Measurements from ENCODE around the gene DTX3L.

DTX3L gene

DNA sequence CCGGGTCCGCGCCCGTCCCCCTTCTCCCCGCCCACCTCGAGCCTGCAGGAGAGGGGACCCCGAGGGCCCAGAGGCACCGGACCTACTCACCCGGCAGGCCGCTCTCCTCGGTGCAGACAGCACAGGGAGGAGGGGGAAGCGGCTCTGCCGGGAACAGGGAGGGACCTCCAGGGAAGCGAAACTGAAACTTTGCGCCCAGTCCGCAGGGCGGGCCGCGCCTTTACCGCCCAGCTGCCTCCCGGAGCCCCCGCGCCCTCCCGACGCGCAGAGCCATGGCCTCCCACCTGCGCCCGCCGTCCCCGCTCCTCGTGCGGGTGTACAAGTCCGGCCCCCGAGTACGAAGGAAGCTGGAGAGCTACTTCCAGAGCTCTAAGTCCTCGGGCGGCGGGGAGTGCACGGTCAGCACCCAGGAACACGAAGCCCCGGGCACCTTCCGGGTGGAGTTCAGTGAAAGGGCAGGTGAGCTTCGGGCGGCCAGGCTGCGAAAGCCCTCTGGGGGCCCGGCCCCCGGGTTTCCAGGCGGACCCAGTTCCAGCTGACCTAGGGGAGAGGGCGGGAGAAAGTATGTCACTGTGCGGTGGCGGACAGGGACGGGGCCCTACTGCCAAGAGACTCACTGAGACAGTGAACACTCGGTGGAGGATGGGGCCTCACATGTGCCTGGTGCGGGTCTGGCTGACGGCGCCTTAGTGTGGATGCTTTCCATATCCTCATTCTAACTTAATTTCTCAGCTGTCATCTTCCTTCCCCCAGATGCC lies at the start of gene DTX3L, which contains the start of gene PARP9:
TSS of gene DTX3L (plus strand) at position 184 of the 758 bp plus-strand sequence. CDS start at position 273, 89 bp downstream.
TSS of gene PARP9 (minus strand) at position 146 of the 758 bp plus-strand sequence. CDS start 4,680 bp downstream, outside the sequence.
- DNase-seq = peak; percentile 45

DNA sequence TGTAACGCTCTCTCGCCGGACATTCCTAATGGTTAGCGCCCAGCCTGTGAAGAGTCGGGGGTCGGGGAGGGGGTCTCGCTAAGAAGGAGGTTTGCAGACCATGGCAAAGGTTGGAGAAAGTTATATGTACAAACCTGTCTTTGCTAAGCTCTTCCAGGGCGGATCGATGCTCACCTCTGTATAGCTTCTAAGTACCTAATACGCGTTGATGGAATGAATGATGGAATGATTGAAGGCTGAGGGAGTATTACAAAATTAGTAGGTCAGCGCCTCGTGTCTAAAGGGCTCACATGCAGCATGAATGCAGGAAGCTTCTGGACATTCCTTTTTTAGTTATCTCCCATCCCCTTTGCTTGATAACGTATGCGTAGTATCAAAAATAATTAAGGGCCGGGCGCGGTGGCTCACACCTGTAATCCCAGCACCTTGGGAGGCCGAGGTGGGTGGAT lies 49.1 kb upstream of the DTX3L start:
- DNase-seq = no peak

DNA sequence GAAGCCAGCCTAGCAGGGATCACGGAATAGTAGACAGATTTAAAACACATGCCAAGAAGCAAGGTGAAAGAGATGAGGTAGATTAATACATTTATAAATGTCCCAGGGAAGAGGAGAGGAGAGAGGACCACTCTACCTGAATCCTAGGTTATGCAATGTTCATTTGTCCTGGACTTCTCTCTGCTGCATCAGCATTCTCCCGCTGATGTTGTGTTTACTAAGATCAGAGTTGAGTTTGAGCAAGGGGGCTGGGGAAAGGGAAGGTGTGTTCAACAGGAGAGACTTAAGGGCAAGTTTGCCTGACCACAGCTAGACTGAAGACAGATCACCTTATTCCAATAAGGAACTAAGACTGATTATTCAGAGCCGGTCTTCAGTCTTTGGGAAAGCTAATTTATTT lies 48.3 kb upstream of the DTX3L start:
- no peak for DNase-seq

DNA sequence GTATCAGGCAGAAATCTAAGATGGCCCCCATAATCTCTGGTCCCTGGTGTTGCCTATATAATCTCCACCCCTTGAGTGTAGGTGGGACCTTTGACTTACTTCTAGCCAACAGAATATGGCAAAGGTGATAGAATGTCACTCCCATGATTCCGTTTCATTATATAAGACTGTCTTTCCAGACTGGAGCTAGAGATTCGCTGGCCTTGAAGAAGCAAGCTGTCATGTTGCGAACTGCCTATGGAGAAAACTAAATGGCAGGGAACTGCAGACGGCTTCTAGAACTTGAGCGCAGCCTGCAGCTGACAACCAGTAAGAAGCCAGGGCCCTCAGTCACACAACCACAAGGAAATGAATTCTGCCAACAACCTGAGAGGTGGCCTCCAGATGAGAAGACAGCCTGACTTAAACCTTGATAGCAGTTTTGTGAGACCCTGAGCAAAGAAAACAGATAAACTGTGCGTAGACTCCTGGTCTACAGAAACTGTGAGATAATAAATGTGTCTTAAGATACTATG lies 47.2 kb upstream of the DTX3L start:
- DNase-seq = no peak

DNA sequence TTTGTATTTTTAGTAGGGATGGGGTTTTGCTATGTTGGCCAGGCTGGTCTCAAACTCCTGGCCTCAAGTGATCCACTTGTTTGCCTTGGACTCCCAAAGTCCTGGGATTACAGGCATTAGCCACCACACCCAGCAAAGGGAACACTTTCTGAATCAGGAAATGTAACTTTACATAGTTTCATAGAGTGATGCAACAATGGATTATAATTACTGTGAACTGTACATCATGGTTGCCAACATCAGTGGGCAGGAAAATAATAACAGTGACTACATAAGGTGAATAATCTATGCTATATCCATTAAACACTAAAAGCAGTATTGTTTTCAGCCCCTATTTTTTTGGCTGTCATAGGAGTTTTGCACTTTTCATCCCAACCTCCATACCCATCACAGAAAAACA lies 44.4 kb upstream of the DTX3L start:
- DNase-seq = no peak

DNA sequence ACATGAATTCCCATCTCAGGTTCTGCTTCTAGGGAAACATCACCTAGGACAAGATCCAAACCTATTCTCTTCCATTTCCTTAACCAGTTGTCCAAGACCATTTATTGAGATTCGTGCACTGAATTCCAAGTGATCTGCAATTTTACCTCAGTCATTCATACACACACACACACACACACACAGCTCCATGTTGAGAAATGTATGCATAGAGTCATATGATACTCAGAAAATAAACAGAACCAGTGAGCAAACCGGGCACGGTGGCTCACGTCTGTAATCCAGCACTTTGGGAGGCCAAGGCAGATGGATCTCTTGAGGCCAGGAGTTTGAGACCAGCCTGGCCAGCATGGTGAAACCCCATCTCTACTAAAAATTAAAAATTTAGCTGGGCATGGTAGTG lies 43.3 kb upstream of the DTX3L start:
- DNase-seq = no peak

DNA sequence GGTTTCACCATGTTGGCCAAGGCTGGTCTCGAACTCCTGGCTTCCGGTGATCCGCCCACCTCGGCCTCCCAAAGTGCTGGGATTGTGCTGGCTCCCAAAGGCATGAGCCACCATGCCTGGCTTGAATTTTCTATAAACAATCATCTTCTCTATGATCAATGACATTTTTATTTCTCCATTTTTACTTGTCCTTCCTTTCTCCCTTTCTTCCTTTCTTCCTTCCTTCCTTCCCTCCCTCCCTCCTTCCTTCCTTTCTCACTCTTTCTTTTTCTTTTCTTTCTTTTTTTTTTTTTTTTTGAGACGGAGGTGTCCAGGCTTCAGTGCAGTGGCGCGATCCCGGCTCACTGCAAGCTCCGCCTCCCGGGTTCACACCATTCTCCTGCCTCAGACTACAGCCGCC lies 40.8 kb upstream of the DTX3L start:
- DNase-seq = no peak

DNA sequence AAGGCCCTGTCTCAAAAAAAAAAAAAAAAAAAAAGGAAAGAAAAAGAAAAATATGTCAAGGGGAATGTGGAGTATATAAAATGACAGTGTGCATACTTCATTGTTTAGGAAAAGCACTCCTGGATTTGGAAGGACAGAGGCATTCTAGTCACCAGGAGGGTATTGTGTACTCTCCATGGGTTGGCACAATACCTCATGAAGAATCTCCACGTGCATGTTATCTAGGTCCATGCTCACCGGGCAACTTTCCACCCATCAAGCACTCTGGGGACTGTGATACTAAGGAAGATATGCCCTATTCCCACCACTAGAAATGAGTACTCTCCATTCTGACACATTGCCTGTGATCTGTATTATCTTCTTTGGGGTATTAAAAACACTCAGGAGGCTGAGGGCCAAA lies 34.0 kb upstream of the DTX3L start:
- DNase-seq = no peak

DNA sequence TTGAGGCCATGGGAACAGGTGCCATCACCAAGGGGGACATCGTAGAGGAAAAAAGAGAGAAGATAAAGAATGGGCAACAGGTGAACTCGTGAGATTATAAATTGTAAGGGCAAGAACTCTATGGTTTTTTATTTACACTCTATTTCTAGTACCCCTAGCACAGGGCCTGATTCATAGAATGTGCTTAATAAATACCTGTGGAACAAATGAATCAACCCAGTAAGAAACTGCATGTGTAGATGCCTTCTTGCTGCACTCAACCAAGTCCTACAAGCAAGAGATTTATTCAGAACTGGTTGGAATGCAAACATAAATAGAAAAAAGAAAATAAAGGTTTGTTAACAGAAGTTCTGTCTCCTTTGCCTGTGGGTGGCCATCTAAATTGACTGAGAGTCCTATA lies 30.7 kb upstream of the DTX3L start:
- no peak for DNase-seq

DNA sequence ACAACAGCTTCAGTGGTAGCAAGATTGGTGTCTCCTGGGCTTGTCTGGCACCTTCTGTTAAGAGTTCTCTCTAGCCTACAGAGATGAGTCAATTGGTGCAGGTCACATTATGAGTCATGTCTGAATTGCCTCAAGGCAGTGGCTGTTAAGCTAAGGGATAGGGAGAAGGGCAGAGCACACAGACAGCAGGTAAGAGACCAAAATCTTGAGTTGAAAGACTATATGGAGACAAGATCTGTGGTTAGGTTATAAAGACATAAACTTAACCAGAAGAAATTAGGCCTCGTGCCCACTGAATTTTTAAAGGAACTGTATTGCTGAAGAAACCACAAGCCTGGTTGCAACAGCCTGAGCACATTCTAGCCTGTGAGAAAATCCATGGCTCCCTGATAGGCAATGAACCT lies 30.2 kb upstream of the DTX3L start:
- DNase-seq = peak; percentile 60

DNA sequence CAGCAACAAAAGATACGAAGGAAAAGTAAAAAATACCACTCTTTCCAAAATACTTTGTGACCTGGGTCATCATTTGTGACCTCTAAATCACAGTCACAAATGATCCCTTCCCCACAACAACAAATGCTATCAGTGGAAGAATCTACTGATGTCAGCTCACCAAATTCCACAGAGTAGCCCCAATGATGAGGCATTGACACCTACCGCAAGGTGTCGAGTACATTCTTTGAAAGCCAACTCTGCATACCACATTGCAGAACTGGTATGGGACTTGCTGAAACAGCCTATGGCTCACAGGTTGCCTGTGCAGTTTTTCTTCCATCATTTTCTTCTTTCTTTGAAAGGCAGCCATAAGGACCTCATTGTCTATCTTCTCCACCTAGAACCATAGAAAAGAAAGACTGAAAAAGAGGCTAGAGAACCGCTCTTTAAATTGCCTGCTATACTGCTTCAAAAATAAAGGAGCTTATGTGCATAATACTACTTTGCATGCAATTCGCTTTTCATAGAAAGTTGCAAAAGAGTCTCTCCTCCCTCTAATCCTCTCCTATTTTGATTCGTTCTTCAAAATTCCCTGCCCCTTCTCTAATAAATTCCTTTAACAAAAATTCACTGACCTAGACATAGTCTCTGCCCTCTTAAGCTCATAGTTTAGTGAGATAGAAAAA lies 28.0 kb upstream of the DTX3L start:
- no peak for DNase-seq

DNA sequence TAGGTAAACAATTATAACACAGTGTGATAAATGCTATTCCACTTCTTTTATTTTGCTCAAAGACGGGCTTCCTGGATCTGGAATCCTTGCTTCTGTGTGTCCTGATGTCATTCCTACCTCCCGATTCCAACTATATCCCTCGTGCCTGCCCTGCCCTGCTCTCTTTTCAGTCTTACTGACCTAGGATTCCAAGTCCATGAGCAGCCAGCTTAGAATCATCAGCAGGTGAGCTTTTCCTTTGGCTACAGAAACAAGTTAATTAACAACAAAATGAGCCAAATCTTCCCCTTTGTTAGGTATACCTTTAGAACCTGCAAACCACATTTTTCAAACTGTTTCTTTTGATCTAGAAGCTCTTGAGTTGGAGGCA lies 27.5 kb upstream of the DTX3L start:
- no peak for DNase-seq

DNA sequence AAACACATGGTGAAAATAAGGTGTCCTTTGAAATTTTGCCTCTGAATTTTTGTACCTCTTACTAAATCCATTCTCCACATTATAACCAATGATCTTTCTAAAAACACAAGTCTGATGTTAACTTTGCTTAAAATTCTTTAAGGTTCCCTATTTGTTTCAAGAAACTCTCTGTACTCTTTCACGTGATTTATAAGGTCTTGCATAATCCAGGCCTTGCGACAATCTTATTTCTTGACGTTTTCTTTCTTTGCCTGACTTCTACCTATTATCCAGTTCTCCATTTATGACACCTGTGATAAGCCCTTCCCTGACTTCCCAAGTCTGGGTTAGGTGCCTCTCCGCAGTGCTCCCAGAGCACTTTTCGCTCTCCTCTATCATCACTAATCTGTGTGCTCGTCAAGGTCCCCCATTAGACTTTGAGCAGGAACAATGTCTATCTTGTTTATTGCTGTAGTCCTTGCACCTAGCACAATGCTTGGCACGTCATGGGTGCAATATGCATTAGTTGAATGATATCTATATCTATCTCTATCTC lies 25.1 kb upstream of the DTX3L start:
- DNase-seq = no peak

DNA sequence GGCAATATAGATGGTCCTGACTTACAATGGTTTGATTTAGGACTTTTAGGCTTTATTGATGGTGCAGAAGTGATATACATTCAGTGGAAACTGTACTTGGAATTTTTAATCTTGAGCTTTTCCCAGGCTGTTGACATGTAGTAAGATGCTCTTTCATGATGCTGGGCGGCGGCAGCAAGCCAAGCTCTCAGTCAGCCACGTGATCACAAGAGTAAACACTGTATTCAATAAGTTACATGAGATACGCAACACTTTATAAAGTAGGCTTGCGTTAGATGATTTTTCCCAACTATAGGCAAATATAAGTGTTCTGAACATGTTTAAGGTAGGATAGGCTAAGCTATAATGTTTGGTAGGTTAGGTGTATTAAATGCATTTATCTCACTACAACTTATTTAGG lies 18.0 kb upstream of the DTX3L start:
- DNase-seq = no peak

DNA sequence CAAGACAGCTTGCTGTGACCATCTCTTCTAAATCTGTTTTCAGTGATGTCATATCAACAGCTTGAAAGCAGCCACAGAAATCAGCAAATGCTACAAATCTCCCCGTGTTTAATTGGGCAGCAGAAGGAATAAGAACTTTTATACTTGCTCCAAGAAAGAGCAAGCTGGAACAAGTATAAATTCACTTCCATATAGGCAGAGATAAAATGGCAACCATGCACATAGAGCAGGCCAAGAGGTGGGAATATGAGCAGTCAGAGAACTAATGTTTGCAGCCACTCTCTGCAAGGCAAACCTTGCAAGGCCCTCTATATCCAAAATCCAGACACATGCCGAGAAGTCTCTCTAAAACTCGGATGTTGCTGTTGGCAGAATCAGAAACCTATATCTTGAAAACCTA lies 16.1 kb upstream of the DTX3L start:
- no peak for DNase-seq

DNA sequence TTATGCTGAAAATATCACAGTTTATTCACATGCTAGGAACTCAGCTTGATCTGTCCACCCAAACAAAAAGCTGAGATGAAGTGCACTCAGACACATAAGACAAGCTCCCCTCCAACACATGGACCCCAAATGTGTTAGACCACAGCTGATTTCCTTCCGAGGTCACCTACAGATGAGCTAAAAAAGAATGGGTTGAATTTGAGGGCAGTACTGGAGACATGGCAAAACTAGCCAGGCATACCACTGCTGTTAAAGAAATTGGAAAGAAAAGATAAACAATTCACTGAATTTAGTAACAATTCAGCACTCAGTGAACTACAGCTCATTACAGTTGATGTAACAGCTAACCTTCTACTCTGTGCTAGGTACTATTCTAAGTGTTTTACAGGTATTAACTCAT lies 15.5 kb upstream of the DTX3L start:
- DNase-seq = no peak

DNA sequence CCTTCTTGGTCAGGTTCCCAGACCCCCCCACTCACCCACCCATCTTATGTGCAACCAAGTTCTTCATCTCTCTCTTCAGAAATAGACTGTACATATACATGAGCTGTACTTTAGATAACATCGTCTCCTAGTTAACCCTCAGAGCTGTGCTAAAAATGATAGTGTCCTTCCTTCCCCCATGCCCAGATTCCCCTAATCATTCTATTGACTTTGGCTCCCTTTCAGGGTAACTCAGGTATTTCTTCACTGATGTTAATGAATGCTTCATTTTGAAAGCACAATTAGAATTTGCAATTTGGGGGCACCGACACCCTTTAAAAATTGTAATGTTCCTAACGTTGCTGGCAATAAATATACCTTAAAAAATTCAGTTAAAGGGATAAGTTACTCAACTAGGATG lies 11.0 kb upstream of the DTX3L start:
- no peak for DNase-seq

DNA sequence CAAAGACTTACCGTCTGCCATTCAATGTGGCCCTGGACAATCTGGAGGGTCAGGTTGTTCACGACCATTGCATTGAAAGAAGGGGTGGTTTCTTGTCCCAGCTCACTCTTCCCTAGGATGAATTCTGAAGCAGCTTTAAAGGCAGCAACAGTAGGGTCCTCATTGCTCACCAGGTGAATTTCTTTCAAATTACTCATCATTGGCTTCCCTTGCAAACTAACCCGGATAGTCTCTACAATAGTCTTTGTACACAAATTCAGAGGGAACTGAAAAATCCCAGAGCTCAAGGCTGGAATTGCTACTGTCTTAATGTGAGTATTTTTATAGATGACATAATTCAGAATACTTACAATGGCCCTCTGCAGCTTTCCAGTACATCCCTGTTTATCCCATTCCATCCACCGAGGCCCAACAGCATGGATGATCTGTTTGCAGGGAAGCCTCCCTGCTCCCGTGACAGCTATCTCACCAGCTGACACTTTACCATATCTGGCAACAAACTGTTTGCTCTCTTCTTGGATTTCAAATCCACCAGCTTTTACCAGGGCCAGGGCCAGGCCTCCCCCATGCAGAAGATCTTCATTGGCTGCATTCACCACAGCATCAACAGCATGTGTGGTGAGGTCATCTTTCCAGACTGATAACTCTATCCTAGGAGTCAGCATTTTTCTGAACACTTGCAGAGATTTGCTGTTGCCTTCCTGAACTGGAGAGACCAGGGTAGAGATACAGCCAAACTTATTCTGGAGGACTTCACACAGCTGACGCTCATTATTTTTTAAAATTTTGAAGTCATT lies 8.7 kb upstream of the DTX3L start:
- DNase-seq = no peak

DNA sequence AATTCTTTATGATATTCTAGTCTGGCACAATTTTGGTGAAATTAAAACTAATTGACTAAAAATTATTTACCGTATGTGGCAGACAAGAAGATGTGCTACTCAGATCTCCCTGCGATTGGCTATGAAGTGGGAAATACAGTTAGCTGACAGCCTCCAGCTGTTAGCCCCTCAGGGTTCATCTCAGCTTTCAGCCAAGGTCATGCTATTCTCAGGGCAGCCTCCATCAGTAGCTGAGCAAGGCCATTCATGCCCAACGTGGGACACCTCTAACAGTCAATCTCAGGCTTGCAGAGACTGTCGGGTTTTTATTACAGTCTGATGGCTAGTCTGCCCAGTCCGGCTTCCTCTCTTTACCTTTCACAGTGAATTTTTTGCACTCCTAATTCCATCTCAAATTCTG lies 6.8 kb upstream of the DTX3L start:
- DNase-seq = no peak

DNA sequence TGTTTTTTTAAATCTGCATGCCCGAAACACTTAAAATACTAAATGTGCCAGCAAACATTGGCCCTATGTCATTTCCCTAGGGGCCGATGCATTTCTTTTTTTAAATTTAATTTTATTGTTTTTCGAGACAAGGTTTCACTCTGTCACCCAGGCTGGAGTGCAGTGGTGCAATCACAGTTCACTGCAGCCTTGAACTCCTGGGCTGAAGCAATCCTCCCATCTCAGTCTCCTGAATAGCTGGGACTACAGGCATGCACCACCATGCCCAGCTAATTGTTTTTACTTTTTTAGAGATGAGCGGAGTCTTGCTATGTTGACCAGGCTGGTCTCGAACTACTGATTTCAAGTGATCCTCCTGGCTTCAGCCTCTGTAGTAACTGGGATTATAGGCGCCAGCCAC lies 5.5 kb upstream of the DTX3L start:
- no peak for DNase-seq

DNA sequence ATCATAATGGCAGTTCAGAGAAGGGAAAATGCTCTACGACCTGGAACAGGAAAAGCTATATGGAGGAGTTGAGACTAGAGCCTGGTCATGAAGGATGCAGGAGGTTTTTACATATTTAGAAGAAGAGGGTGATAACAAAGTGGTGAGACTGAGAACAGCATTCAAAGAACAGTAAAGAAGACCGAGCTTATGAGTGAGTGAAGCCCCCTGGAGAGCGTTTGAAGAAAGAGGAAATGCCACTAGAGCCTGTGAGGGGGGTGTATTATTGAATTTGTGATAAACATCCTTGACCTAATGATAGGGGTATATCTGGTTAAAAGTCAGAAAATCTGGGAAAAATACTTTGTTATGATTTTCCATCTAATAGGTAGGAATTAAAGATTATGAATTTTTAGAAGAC lies 4.2 kb upstream of the DTX3L start:
- no peak for DNase-seq

DNA sequence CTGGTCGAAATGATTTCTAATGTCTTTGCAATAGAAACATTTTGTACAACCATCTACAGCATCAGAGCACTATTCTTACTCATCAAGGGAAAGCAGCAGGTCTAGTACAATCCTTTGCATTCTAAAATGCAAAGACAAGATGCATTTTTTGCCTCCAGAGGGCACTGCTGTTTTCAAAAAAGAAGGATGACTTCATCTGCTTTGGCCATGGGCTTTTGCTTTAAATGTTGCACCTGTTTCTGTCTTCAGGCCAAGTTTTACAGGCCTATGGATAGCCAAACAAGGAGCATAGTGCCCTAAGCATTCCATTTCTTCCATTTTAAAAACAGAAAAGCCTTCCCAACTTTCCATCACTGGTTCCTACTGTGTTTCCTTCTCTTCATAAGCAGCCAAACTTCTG lies 3.5 kb upstream of the DTX3L start:
- DNase-seq = no peak
